ENCODE measurements around the gene SCFD2. TPM values are rescaled to one million over a fixed set of nuclear protein-coding genes. Genes with fewer than 3 reads are reported as not detected.

SCFD2 gene
- polyA plus RNA-seq, 1 of the 3 experiments (the other 2 are of a cell fraction) = 14.1 TPM

GRCh38 chr4:53205970-53206369 is 159.9 kb downstream of the SCFD2 start:
- Histone ChIP-seq H3K4me1 (ENCODE audit: control insufficient read depth in 1 of 2, insufficient read depth in 2 of 2, low read depth in 1 of 2, low read length in 1 of 2) (no peaks in the 10 kb centered on the region), H2AFZ (ENCODE audit: low read depth) (no peak overlapping the region), H3K9me2 (no peaks in the 10 kb centered on the region), H3K79me2 (ENCODE audit: insufficient read depth) (no peaks in the 10 kb centered on the region), H3K27me3 (ENCODE audit: insufficient read depth) (no peaks in the 10 kb centered on the region), H3K27ac (ENCODE audit: low read depth in 2 of 2, low read length in 1 of 2) (no peak overlapping the region), H3F3A (replicated peaks; ENCODE audit: insufficient read depth) (no peaks in the 10 kb centered on the region), H3K36me3 (replicated peaks in 1 of 2; ENCODE audit: control insufficient read depth in 1 of 2, insufficient read depth in 2 of 2, low read length in 1 of 2) (peaks cover 0 to 7% of the 10 kb centered on the region in 2 experiments), H3K9me3 (no peaks in the 10 kb centered on the region), H3K4me3 (ENCODE audit: low read depth in 2 of 2, low read length in 1 of 2) (no peak overlapping the region), H3K4me2 (no peak overlapping the region), H4K20me1 (ENCODE audit: insufficient read depth) (no peaks in the 10 kb centered on the region), H3K9ac (no peak overlapping the region)
- ChIA-PET POLR2A (no interaction called here), CTCF (interaction anchor here (1.1 to 1.5 kb wide), 3 partner anchors 14 to 1029 kb away, joined by 3 to 4 read pairs (median 3); no protein-coding TSS in a partner anchor)
- no peak for DNase-seq
- TF ChIP-seq FOXJ3 (CRISPR knock-in tag; IDR thresholded peaks at IDR 0.05) = no peak
- TF ChIP-seq RXRA (IDR thresholded peaks at IDR 0.05; ENCODE audit: borderline replicate concordance, low read depth) = no peak
- no peak for TF ChIP-seq NRF1 (IDR thresholded peaks at IDR 0.05; ENCODE audit: low read depth, low read length)

- ChIA-PET POLR2A (interaction anchor here (0.6 kb wide), 1 partner anchor 175 kb away, joined by 3 read pairs; no protein-coding TSS in a partner anchor), CTCF (interaction anchor here (1.1 to 1.9 kb wide), 4 partner anchors 184 to 1035 kb away, joined by 3 to 12 read pairs (median 10); no protein-coding TSS in a partner anchor)
- Histone ChIP-seq H3K4me1 (ENCODE audit: control insufficient read depth in 1 of 2, insufficient read depth in 2 of 2, low read depth in 1 of 2, low read length in 1 of 2) (peaks cover 12 to 36% of the 10 kb centered on the region in 2 experiments; a peak in 3 of 4 replicates), H3K9me3 (no peaks in the 10 kb centered on the region), H3K4me3 (ENCODE audit: low read depth in 2 of 2, low read length in 1 of 2) (no peak overlapping the region), H2AFZ (ENCODE audit: low read depth) (no peak overlapping the region), H3K27ac (ENCODE audit: low read depth in 2 of 2, low read length in 1 of 2) (peak overlapping the region in 1 of 2 experiments; percentile 86; a peak in 2 of 4 replicates), H3K27me3 (ENCODE audit: insufficient read depth) (no peaks in the 10 kb centered on the region), H3F3A (replicated peaks; ENCODE audit: insufficient read depth) (peaks cover 19% of the 10 kb centered on the region), H3K9ac (no peak overlapping the region), H3K79me2 (ENCODE audit: insufficient read depth) (0 out of 2 replicates have a peak, but pooled peaks cover 3% of the 10 kb centered on the region), H4K20me1 (ENCODE audit: insufficient read depth) (no peaks in the 10 kb centered on the region), H3K4me2 (no peak overlapping the region), H3K36me3 (replicated peaks in 1 of 2; ENCODE audit: control insufficient read depth in 1 of 2, insufficient read depth in 2 of 2, low read length in 1 of 2) (peaks cover 0 to 7% of the 10 kb centered on the region in 2 experiments), H3K9me2 (no peaks in the 10 kb centered on the region)
- 100% methylated on average over 1 of the region's 1 CpG for WGBS (ENCODE audit: low lambda C conversion rate)
- TF ChIP-seq MXI1 (IDR thresholded peaks at IDR 0.05; ENCODE audit: low read depth, low read length) (no peak), FOXJ3 (CRISPR knock-in tag; IDR thresholded peaks at IDR 0.05) (no peak), RAD21 (IDR thresholded peaks at IDR 0.05; ENCODE audit: low read length) (no peak)
- no peak for DNase-seq
Observed at GRCh38 chr4:53199356-53199755, 166.5 kb downstream of the SCFD2 start.

GRCh38 chr4:53197772-53198142 is 168.1 kb downstream of the SCFD2 start:
- H3K4me1 ChIP-seq (ENCODE audit: control insufficient read depth in 1 of 2, insufficient read depth in 2 of 2, low read depth in 1 of 2, low read length in 1 of 2) = peaks cover 12 to 36% of the 10 kb centered on the region in 2 experiments; a peak in 3 of 4 replicates
- H4K20me1 ChIP-seq (ENCODE audit: insufficient read depth) = no peaks in the 10 kb centered on the region
- ChIA-PET POLR2A (interaction anchor here (0.8 kb wide), 1 partner anchor 619 kb away, joined by 3 read pairs; no protein-coding TSS in a partner anchor), CTCF (interaction anchor here (0.6 to 1.4 kb wide), 6 partner anchors 11 to 1028 kb away, joined by 3 to 5 read pairs (median 4); no protein-coding TSS in a partner anchor)
- 0 out of 2 replicates have a peak, but pooled peaks cover 3% of the 10 kb centered on the region for H3K79me2 ChIP-seq (ENCODE audit: insufficient read depth)
- H2AFZ ChIP-seq (ENCODE audit: low read depth) = no peak overlapping the region
- H3K9ac ChIP-seq = no peak overlapping the region
- no peaks in the 10 kb centered on the region for H3K36me3 ChIP-seq (replicated peaks in 1 of 2; ENCODE audit: control insufficient read depth in 1 of 2, insufficient read depth in 2 of 2, low read length in 1 of 2)
- H3K27me3 ChIP-seq (ENCODE audit: insufficient read depth) = no peaks in the 10 kb centered on the region
- H3K4me2 ChIP-seq = no peak overlapping the region
- no peaks in the 10 kb centered on the region for H3K9me3 ChIP-seq
- no peak overlapping the region for H3K4me3 ChIP-seq (ENCODE audit: low read depth in 2 of 2, low read length in 1 of 2)
- H3F3A ChIP-seq (replicated peaks; ENCODE audit: insufficient read depth) = peaks cover 19% of the 10 kb centered on the region
- DNase-seq = no peak
- peak overlapping the region in 1 of 2 experiments; percentile 86; a peak in 2 of 4 replicates for H3K27ac ChIP-seq (ENCODE audit: low read depth in 2 of 2, low read length in 1 of 2)
- WGBS (ENCODE audit: low lambda C conversion rate) = 85% methylated on average over 1 of the region's 1 CpG
- no peaks in the 10 kb centered on the region for H3K9me2 ChIP-seq
- no peak for TF ChIP-seq FOSL2 (IDR thresholded peaks at IDR 0.05; ENCODE audit: borderline replicate concordance, low read depth)
- TF ChIP-seq USF2 (IDR thresholded peaks at IDR 0.05; ENCODE audit: borderline replicate concordance, low read depth, low read length) = no peak
- TF ChIP-seq REST (IDR thresholded peaks at IDR 0.05; ENCODE audit: low read depth, low read length) = no peak
- TF ChIP-seq GABPA (IDR thresholded peaks at IDR 0.05; ENCODE audit: low read depth) = no peak
- TF ChIP-seq YY1 (IDR thresholded peaks at IDR 0.05; ENCODE audit: low read depth) = no peak
- no peak for TF ChIP-seq IRF3 (IDR thresholded peaks at IDR 0.05; ENCODE audit: low read depth, low read length)
- TF ChIP-seq RAD21 (IDR thresholded peaks at IDR 0.05; ENCODE audit: low read length) = no peak
- TF ChIP-seq ELF1 (IDR thresholded peaks at IDR 0.05) = no peak
- no peak for TF ChIP-seq MXI1 (IDR thresholded peaks at IDR 0.05; ENCODE audit: low read depth, low read length)
- TF ChIP-seq NRF1 (IDR thresholded peaks at IDR 0.05; ENCODE audit: low read depth, low read length) = no peak
- TF ChIP-seq USF1 (IDR thresholded peaks at IDR 0.05; ENCODE audit: borderline replicate concordance, low read depth) = no peak
- no peak for TF ChIP-seq FOXJ3 (CRISPR knock-in tag; IDR thresholded peaks at IDR 0.05)
- no peak for TF ChIP-seq TCF12 (IDR thresholded peaks at IDR 0.05)
- no peak for TF ChIP-seq TAF1 (IDR thresholded peaks at IDR 0.05; ENCODE audit: borderline replicate concordance, low read depth, low read length)
